Measurements from ENCODE around the gene LTC4S. TPM values are rescaled to one million over a fixed set of nuclear protein-coding genes. Genes with fewer than 3 reads are reported as not detected.

LTC4S gene
- total RNA-seq, 2 donors from 2014 or later: 9.0 to 11.1 TPM

- Histone ChIP-seq H3K4me3 (peak overlapping the region; percentile 3 to 64), H3K9me3 (no peaks in the 10 kb centered on the region), H3K27ac (peak overlapping the region; percentile 64 to 78), H3K27me3 (no peaks in the 10 kb centered on the region), H3K4me1 (peaks cover 0 to 56% of the 10 kb centered on the region in 2 donors), H3K36me3 (peaks cover 25% of the 10 kb centered on the region)
- TF ChIP-seq CTCF (IDR thresholded peaks at IDR 0.05): no peak
- no peak for DNase-seq (ENCODE audit: low spot score)
These were observed 789 bp downstream of the LTC4S start for GRCh38 chr5:179794575-179794974.

GRCh38 chr5:179795049-179795862 is 1.5 kb downstream of the LTC4S start:
- DNase-seq (ENCODE audit: low spot score): no peak
- H3K27me3 ChIP-seq: no peaks in the 10 kb centered on the region
- peak overlapping the region; percentile 78 to 84 for H3K27ac ChIP-seq
- H3K36me3 ChIP-seq: peaks cover 30% of the 10 kb centered on the region
- no peak for TF ChIP-seq CTCF (IDR thresholded peaks at IDR 0.05)
- H3K4me3 ChIP-seq: peak overlapping the region; percentile 54 to 64
- H3K4me1 ChIP-seq: peaks cover 0 to 56% of the 10 kb centered on the region in 2 donors
- no peaks in the 10 kb centered on the region for H3K9me3 ChIP-seq

- Histone ChIP-seq H3K27ac (peak overlapping the region; percentile 78 to 84), H3K4me1 (peaks cover 0 to 55% of the 10 kb centered on the region in 2 donors), H3K27me3 (no peaks in the 10 kb centered on the region), H3K36me3 (peaks cover 39% of the 10 kb centered on the region), H3K9me3 (no peaks in the 10 kb centered on the region), H3K4me3 (peak overlapping the region; percentile 54 to 64)
- DNase-seq (ENCODE audit: low spot score): peak; percentile 78
- peak; percentile 87 to 97 for TF ChIP-seq CTCF (IDR thresholded peaks at IDR 0.05)
These were observed 2.4 kb downstream of the LTC4S start for GRCh38 chr5:179795863-179796833.

- peak overlapping the region; percentile 54 to 64 for H3K4me3 ChIP-seq
- no peaks in the 10 kb centered on the region for H3K27me3 ChIP-seq
- H3K9me3 ChIP-seq: no peaks in the 10 kb centered on the region
- peaks cover 0 to 51% of the 10 kb centered on the region in 2 donors for H3K4me1 ChIP-seq
- peak overlapping the region; percentile 78 to 84 for H3K27ac ChIP-seq
- H3K36me3 ChIP-seq: peaks cover 42% of the 10 kb centered on the region
- TF ChIP-seq CTCF (IDR thresholded peaks at IDR 0.05): no peak
- no peak for DNase-seq (ENCODE audit: low spot score)
These were observed 3.3 kb downstream of the LTC4S start for GRCh38 chr5:179796877-179797608.

- no peak for TF ChIP-seq CTCF (IDR thresholded peaks at IDR 0.05)
- Histone ChIP-seq H3K4me3 (no peak overlapping the region), H3K36me3 (peaks cover 42% of the 10 kb centered on the region), H3K27ac (no peak overlapping the region), H3K4me1 (peaks cover 0 to 49% of the 10 kb centered on the region in 2 donors), H3K9me3 (no peaks in the 10 kb centered on the region), H3K27me3 (no peaks in the 10 kb centered on the region)
- no peak for DNase-seq (ENCODE audit: low spot score)
These were observed 4.0 kb downstream of the LTC4S start for GRCh38 chr5:179797741-179798140.
